Cardiac fibroblast (primary cell): ENCODE measurements around the gene ARHGAP26.
A peak's percentile ranks its signal among the peaks of the same experiment; 100 is the strongest.
"Not testable (repeated sequence)": the region's sequence is repeated elsewhere in the genome, so short reads cannot be mapped to it uniquely, and the experiment has no call there.

Experiments
- DNase-seq, 2 donors: peaks; one replicate each; pipeline versions ENCODE4 v3.0.0 to v3.0.0-alpha.2; 2010; ENCODE audit warnings: low read depth in 2 of 2
- H3K4me3 ChIP-seq, 2 donors: replicated peaks in 1 of 2; 1 replicate in 1 of 2; 2 replicates in 1 of 2; pipeline ENCODE4 v1.5.1; 2011; ENCODE audit warnings: low read depth in 2 of 2, low read length in 2 of 2, mild to moderate bottlenecking in 2 of 2, moderate library complexity in 1 of 2
- TF ChIP-seq, protein P1 (sequence below): IDR thresholded peaks from one replicate; pipeline ENCODE4 v1.5.1; 2011; ENCODE audit warnings: low read depth, mild to moderate bottlenecking, low read length, inconsistent platforms

Gene ARHGAP26

GRCh38 chr5:142997591-142997990, 227.4 kb downstream of the ARHGAP26 start:
- TF ChIP-seq, protein P1, sequence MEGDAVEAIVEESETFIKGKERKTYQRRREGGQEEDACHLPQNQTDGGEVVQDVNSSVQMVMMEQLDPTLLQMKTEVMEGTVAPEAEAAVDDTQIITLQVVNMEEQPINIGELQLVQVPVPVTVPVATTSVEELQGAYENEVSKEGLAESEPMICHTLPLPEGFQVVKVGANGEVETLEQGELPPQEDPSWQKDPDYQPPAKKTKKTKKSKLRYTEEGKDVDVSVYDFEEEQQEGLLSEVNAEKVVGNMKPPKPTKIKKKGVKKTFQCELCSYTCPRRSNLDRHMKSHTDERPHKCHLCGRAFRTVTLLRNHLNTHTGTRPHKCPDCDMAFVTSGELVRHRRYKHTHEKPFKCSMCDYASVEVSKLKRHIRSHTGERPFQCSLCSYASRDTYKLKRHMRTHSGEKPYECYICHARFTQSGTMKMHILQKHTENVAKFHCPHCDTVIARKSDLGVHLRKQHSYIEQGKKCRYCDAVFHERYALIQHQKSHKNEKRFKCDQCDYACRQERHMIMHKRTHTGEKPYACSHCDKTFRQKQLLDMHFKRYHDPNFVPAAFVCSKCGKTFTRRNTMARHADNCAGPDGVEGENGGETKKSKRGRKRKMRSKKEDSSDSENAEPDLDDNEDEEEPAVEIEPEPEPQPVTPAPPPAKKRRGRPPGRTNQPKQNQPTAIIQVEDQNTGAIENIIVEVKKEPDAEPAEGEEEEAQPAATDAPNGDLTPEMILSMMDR, result no peak
- DNase-seq, result no peak
- H3K4me3 ChIP-seq, result no peak overlapping the region

- no peak overlapping the region for H3K4me3 ChIP-seq
- TF ChIP-seq, protein P1, result no peak
- no peak for DNase-seq
Observed at GRCh38 chr5:142998316-142999020, 228.3 kb downstream of the ARHGAP26 start.

GRCh38 chr5:143000551-143000950, 230.4 kb downstream of the ARHGAP26 start:
- DNase-seq, H3K4me3 ChIP-seq: not testable (repeated sequence)

- no peak overlapping the region for H3K4me3 ChIP-seq
- DNase-seq, result peak; percentile 67 to 80
- TF ChIP-seq, protein P1, result no peak
Observed at GRCh38 chr5:143001764-143002351, 231.7 kb downstream of the ARHGAP26 start.

DNA sequence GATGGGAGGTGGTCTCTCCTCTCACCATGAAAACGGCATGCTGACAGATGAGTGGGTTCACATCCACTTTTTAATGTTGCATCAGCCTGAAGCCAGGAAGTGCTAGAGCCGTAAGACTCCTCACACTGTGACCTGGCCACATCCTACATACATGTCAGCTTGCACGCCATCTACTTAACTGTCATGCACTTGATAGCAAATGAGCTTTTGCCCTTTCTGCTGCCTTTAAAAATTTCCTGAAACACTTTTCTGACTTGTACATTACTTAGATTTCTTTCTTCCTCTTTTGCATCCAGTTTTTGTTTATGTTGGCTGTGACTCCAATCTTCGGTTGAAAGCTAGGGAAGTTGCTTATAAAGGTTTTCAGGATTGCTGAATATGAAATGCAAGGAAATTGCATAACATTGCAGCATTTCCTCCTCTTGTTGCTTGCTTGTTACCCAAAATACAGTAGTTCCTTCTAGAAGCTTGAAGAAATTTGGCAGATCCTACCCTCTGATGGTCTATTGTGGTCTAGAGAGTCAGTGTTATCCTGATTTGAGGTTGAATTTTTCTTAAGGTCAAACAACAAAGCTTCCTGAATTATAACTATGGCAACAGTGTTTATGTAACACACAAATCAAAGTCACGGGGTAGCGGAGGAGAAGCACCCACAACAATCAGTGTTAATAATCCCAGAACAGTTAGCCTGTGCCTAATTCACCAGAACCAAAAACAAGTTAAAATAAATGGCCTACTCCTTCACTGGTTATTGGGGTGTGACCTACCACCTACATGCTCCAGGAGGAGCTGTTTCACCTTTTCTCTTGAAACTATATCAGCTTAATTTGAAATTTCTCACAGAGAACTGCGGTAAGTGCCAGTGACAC, 232.5 kb downstream of the ARHGAP26 start:
- H3K4me3 ChIP-seq, result peak overlapping the region in 1 of 2 donors; percentile 2
- TF ChIP-seq, protein P1, result peak; percentile 51
- DNase-seq, result peak; percentile 96 to 98

DNA sequence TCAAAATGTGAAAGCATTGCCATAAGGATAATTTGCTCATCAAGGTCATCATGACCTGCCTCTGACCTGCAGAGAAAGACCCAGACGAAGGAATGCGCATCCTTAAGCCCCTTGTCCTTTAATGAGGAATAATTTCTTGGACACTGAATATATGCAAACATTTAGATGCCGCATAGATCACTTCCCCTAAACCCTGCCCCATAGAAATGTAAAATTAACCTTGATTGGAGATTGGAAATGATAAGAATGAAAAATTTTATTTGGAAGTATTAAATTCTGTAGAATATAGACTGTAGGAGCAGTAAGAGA, 233.1 kb downstream of the ARHGAP26 start:
- TF ChIP-seq, protein P1, result no peak
- H3K4me3 ChIP-seq, result no peak overlapping the region
- no peak for DNase-seq

DNA sequence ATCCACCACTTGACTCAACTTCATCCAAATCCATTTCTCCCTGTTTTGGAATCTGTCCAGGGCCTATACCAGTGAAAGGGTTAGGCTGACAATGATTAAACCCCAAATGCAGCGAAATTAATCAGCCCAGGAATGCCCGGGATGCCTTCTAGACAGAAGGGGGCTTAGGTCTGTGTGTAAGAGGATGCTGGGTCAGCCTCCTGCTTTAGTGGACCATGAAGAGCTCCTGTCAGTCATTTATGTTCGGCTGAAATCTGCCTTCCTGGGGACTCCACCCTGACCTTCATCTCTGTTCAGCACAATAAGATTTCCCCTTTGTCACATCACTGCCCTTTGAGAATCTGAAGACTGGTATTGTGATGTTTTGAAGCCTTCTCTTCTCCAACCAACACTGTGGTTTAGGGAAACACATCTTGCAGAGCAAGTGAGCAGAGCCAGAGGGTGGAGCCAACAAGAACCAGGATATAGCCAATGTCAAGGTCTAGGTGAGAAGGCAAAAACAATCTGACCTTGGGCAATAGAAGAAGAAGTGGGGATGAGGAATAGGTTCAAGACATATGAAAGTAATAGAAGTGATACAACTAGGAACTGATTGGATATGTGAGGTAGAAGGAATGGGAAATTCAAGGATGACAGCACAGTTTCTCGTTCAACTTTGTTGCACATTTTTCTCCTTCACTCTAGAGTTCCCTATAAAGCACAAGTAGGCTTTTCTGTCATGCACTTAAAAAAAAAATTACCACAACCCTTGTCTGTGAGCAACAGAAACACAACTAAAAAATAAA, 234.4 kb downstream of the ARHGAP26 start:
- TF ChIP-seq, protein P1, result no peak
- no peak overlapping the region for H3K4me3 ChIP-seq
- no peak for DNase-seq
